NCI-H1694 (cell line): ENCODE results near the gene PSMD14.
A peak's percentile ranks its signal among the peaks of the same experiment; 100 is the strongest.
"Not testable (repeated sequence)": the region's sequence is repeated elsewhere in the genome, so short reads cannot be mapped to it uniquely, and the experiment has no call there.

Source experiments
- DNase-seq: peaks from one replicate; lab custom pipeline; 2025; lab: John Stamatoyannopoulos, UW

Gene PSMD14

GRCh38 chr2:161308178-161308955, at the start of gene PSMD14:
TSS of gene PSMD14 (plus strand) at chr2:161308425. CDS start at chr2:161318826, 10,401 bp downstream.
- DNase-seq: peak; percentile 82

- peak; percentile 37 for DNase-seq
Observed at GRCh38 chr2:161265874-161266273, 42.4 kb upstream of the PSMD14 start.

- DNase-seq: no peak
Observed at GRCh38 chr2:161269111-161269510, 39.1 kb upstream of the PSMD14 start.

GRCh38 chr2:161273038-161273760, 35.0 kb upstream of the PSMD14 start:
- DNase-seq: peak; percentile 94

GRCh38 chr2:161278564-161279229, 29.5 kb upstream of the PSMD14 start:
- DNase-seq: not testable (repeated sequence)

GRCh38 chr2:161279230-161279815, 28.9 kb upstream of the PSMD14 start:
- DNase-seq: not testable (repeated sequence)

- DNase-seq: not testable (repeated sequence)
Observed at GRCh38 chr2:161280906-161281323, 27.3 kb upstream of the PSMD14 start.

- DNase-seq: not testable (repeated sequence)
Observed at GRCh38 chr2:161281615-161282310, 26.5 kb upstream of the PSMD14 start.

- not testable (repeated sequence) for DNase-seq
Observed at GRCh38 chr2:161282311-161282644, 25.9 kb upstream of the PSMD14 start.

- DNase-seq: no peak
Observed at GRCh38 chr2:161283926-161284325, 24.3 kb upstream of the PSMD14 start.

- no peak for DNase-seq
Observed at GRCh38 chr2:161303535-161304050, 4.6 kb upstream of the PSMD14 start.

- DNase-seq: no peak
Observed at GRCh38 chr2:161306919-161307318, 1.3 kb upstream of the PSMD14 start.

- no peak for DNase-seq
Observed at GRCh38 chr2:161307676-161308075, 549 bp upstream of the PSMD14 start.

- DNase-seq: no peak
Observed at GRCh38 chr2:161312996-161313395, 4.8 kb downstream of the PSMD14 start.

GRCh38 chr2:161315380-161315779, 7.2 kb downstream of the PSMD14 start:
- DNase-seq: no peak

GRCh38 chr2:161316701-161317100, 8.5 kb downstream of the PSMD14 start:
- no peak for DNase-seq

- DNase-seq: no peak
Observed at GRCh38 chr2:161321944-161322648, 13.9 kb downstream of the PSMD14 start.

- no peak for DNase-seq
Observed at GRCh38 chr2:161324876-161325275, 16.7 kb downstream of the PSMD14 start.

- DNase-seq: no peak
Observed at GRCh38 chr2:161327582-161327981, 19.4 kb downstream of the PSMD14 start.

GRCh38 chr2:161332371-161332967, 24.2 kb downstream of the PSMD14 start:
- DNase-seq: no peak
